CD4-positive, alpha-beta T cell (primary cell): ENCODE measurements around the gene SBNO2. TPM values are rescaled to one million over a fixed set of nuclear protein-coding genes. Genes with fewer than 3 reads are reported as not detected.

Source experiments
- ATAC-seq: fragments of 200-7000 bp; cut with Tn5 transposase; one replicate; pipeline ENCODE4 v1.10.0; 2022; ENCODE audit warnings: mild to moderate bottlenecking; ENCODE audit not compliant: poor library complexity
- CTCF ChIA-PET: fragments of 350-600 bp; sonication (Branson Sonifier 250); formaldehyde crosslinking; loops from one replicate; lab custom pipeline; 2021; ENCODE audit warnings: antibody characterized with exemption, inconsistent platforms; lab: Charles Lee
- POLR2A ChIA-PET: fragments of 350-600 bp; sonication (Branson Sonifier 250); formaldehyde crosslinking; loops from one replicate; lab custom pipeline; 2021; ENCODE audit warnings: antibody characterized with exemption, inconsistent platforms; lab: Charles Lee
- DNase-seq, 14 experiments: peaks; one replicate each; pipeline ENCODE4 v3.0.0-alpha.2; 2013 to 2020; ENCODE audit warnings: mixed read lengths in 2 of 14
- H3K27ac ChIP-seq, 2 donors: one replicate each; pipeline versions ENCODE4 v1.5.1 to v1.7.0; 2013; ENCODE audit warnings: low read length in 2 of 2, low read depth in 1 of 2, mild to moderate bottlenecking in 1 of 2
- H3K27me3 ChIP-seq, 2 experiments: 1 replicate in 1 of 2; 2 replicates in 1 of 2; pipeline versions ENCODE4 v1.6.1 to v1.7.0; 2013; ENCODE audit warnings: low read length in 2 of 2, control low read depth in 1 of 2, mild to moderate bottlenecking in 1 of 2, moderate library complexity in 1 of 2; ENCODE audit not compliant: insufficient read depth in 2 of 2, control insufficient read depth in 1 of 2
- H3K36me3 ChIP-seq: one replicate; pipeline ENCODE4 v1.6.1; 2013; ENCODE audit warnings: low read length, control low read depth; ENCODE audit not compliant: insufficient read depth
- H3K4me1 ChIP-seq: one replicate; pipeline ENCODE4 v1.6.1; 2013; ENCODE audit warnings: low read length, control low read depth; ENCODE audit not compliant: insufficient read depth
- H3K4me3 ChIP-seq: one replicate; pipeline ENCODE4 v1.5.1; 2013; ENCODE audit warnings: mild to moderate bottlenecking, low read length, moderate library complexity
- H3K9me3 ChIP-seq, 2 experiments: 1 replicate in 1 of 2; 2 replicates in 1 of 2; pipeline versions ENCODE4 v1.6.1 to v1.7.0; 2013; ENCODE audit warnings: low read length in 2 of 2, mild to moderate bottlenecking in 2 of 2, control low read depth in 1 of 2, moderate library complexity in 1 of 2; ENCODE audit not compliant: control insufficient read depth in 1 of 2, insufficient read depth in 1 of 2
- H3K27ac Mint-ChIP-seq: one replicate; pipeline ENCODE4 v1.8.0; 2020; ENCODE audit warnings: mixed read lengths
- H3K27me3 Mint-ChIP-seq: one replicate; pipeline ENCODE4 v1.8.0; 2021; ENCODE audit warnings: mixed read lengths
- H3K36me3 Mint-ChIP-seq: one replicate; pipeline ENCODE4 v1.8.0; 2021; ENCODE audit warnings: low read depth, mixed read lengths
- H3K4me1 Mint-ChIP-seq: one replicate; pipeline ENCODE4 v1.8.0; 2021; ENCODE audit warnings: low read depth, mixed read lengths
- H3K4me3 Mint-ChIP-seq: one replicate; pipeline ENCODE4 v1.8.0; 2020; ENCODE audit warnings: mild to moderate bottlenecking, mixed read lengths
- H3K9me3 Mint-ChIP-seq: one replicate; pipeline ENCODE4 v1.8.0; 2020; ENCODE audit warnings: mixed read lengths
- CTCF ChIP-seq: fragments of 200-600 bp; IDR thresholded peaks from one replicate; pipeline ENCODE4 v1.8.0; 2022; ENCODE audit warnings: antibody characterized with exemption, mild to moderate bottlenecking
- intact Hi-C, 2 experiments: fragments of 100-400 bp; cut with DNase I in 1 of 2; cut with micrococcal nuclease in 1 of 2; formaldehyde crosslinking; loops; one replicate each; pipeline versions ENCODE4 v1.15.1 to v1.9.0; 2023 to 2025; cut with DNase I, micrococcal nuclease
- total RNA-seq, 174 experiments: library from RNA in 2 of 174; stranded (reverse) in 2 of 174; gene quantifications; one replicate each; pipeline ENCODE4 v1.2.3 and lab custom pipeline; 2021 to 2026

Gene SBNO2
- total RNA-seq, 2 experiments from 2014 or later = 126 to 137 TPM

- ATAC-seq (no peak), DNase-seq (peak in 2 of 14 experiments; percentile 31 to 61)
- peaks cover 18% of the 10 kb centered on the region for H3K36me3 Mint-ChIP-seq
- peak overlapping the region; percentile 76 for H3K4me3 ChIP-seq
- peak overlapping the region; percentile 47 for H3K27ac Mint-ChIP-seq
- peaks cover 50% of the 10 kb centered on the region for H3K4me1 ChIP-seq
- CTCF ChIA-PET = no interaction called here
- peaks cover 35% of the 10 kb centered on the region for H3K36me3 ChIP-seq
- intact Hi-C loops = loop anchor here in 1 of 2 experiments (10.0 kb wide), 1 partner anchor 310 kb away; the partner anchor contains the start of gene PTBP1
- peak overlapping the region; percentile 71 for H3K4me3 Mint-ChIP-seq
- no peak for TF ChIP-seq CTCF
- no peaks in the 10 kb centered on the region for H3K9me3 Mint-ChIP-seq
- no peaks in the 10 kb centered on the region for H3K27me3 Mint-ChIP-seq
- POLR2A ChIA-PET = interaction anchor here (0.9 to 7.4 kb wide), 10 partner anchors 8 to 87 kb away, joined by 3 to 74 read pairs (median 6); partner anchors contain the start of gene ARHGAP45
- H3K27ac ChIP-seq = peak overlapping the region; percentile 69 to 96
- H3K9me3 ChIP-seq = peaks cover 0 to 4% of the 10 kb centered on the region in 2 experiments
- no peaks in the 10 kb centered on the region for H3K27me3 ChIP-seq
- peaks cover 24% of the 10 kb centered on the region for H3K4me1 Mint-ChIP-seq
Observed at GRCh38 chr19:1105008-1105872, 68.8 kb downstream of the SBNO2 start.

- H3K9me3 Mint-ChIP-seq = no peaks in the 10 kb centered on the region
- H3K9me3 ChIP-seq = no peaks in the 10 kb centered on the region
- peak; percentile 28 for ATAC-seq
- peaks cover 56% of the 10 kb centered on the region for H3K4me1 ChIP-seq
- CTCF ChIA-PET = interaction anchor here (0.8 kb wide), 1 partner anchor 90 kb away, joined by 3 read pairs; no protein-coding TSS in a partner anchor
- peak overlapping the region; percentile 47 for H3K27ac Mint-ChIP-seq
- H3K36me3 Mint-ChIP-seq = peaks cover 18% of the 10 kb centered on the region
- no peaks in the 10 kb centered on the region for H3K27me3 Mint-ChIP-seq
- peaks cover 29% of the 10 kb centered on the region for H3K4me1 Mint-ChIP-seq
- intact Hi-C loops = loop anchor here (5.0 to 10.0 kb wide), 2 partner anchors 37 to 310 kb away; partner anchors contain the start of genes ARHGAP45 (in 2 of the 2) and PTBP1 (in 1 of the 2)
- POLR2A ChIA-PET = interaction anchor here (0.7 to 7.4 kb wide), 17 partner anchors 9 to 308 kb away, joined by 3 to 74 read pairs (median 4); partner anchors contain the start of genes ARHGAP45, CIRBP, PTBP1 and SBNO2
- peak overlapping the region; percentile 69 to 96 for H3K27ac ChIP-seq
- H3K36me3 ChIP-seq = peaks cover 28% of the 10 kb centered on the region
- H3K27me3 ChIP-seq = no peaks in the 10 kb centered on the region
- no peak for TF ChIP-seq CTCF
- H3K4me3 ChIP-seq = peak overlapping the region; percentile 76
- peak overlapping the region; percentile 71 for H3K4me3 Mint-ChIP-seq
- peak in 13 of 14 experiments; percentile 48 to 91 (median 61) for DNase-seq
Observed at GRCh38 chr19:1104311-1105007, 69.6 kb downstream of the SBNO2 start.
